K562 (cell line): ENCODE data around the gene TMEM131L.
"Not testable (repeated sequence)": the region's sequence is repeated elsewhere in the genome, so short reads cannot be mapped to it uniquely, and the experiment has no call there.

Source experiments
- CBX1 ChIP-seq: sonication (generic); IDR thresholded peaks from 2 replicates; pipeline ENCODE4 v1.6.1; 2016; ENCODE audit warnings: antibody characterized with exemption, low read depth, mild to moderate bottlenecking
- EZH2 ChIP-seq: IDR thresholded peaks from 2 replicates; pipeline ENCODE4 v1.6.1; 2012; ENCODE audit warnings: low read depth, mild to moderate bottlenecking, inconsistent platforms, low read length, borderline replicate concordance
- JUND ChIP-seq, 2 experiments: IDR thresholded peaks; 2 replicates in 1 of 2; 3 replicates in 1 of 2; pipeline ENCODE4 v1.6.1; 2011; ENCODE audit warnings: borderline replicate concordance in 2 of 2, low read depth in 2 of 2, low read length in 2 of 2, improper control_type of control experiment in 1 of 2, missing biosample characterization in 1 of 2, missing genetic modification characterization in 1 of 2, missing genetic modification reagents in 1 of 2
- KLF13 ChIP-seq: fragments of 450-650 bp; IDR thresholded peaks from 2 replicates; pipeline ENCODE4 v1.6.1; 2016; ENCODE audit warnings: missing genetic modification characterization, low read depth, mild to moderate bottlenecking, missing compliant biosample characterization, moderate library complexity, borderline replicate concordance
- NFE2 ChIP-seq: IDR thresholded peaks from 2 replicates; pipeline ENCODE4 v1.6.1; 2014; ENCODE audit warnings: antibody characterized with exemption, low read depth
- POLR2A ChIP-seq: fragments of 450-650 bp; conservative IDR thresholded peaks from 2 replicates; pipeline ENCODE4 v1.6.1; 2016
- RCOR1 ChIP-seq, 2 experiments: IDR thresholded peaks; 2 replicates each; pipeline ENCODE4 v1.6.1; 2012; ENCODE audit warnings: low read depth in 2 of 2, low read length in 2 of 2, borderline replicate concordance in 1 of 2, improper control_type of control experiment in 1 of 2
- RFX5 ChIP-seq: IDR thresholded peaks from 2 replicates; pipeline ENCODE4 v1.6.1; 2011; ENCODE audit warnings: low read depth, mild to moderate bottlenecking, improper control_type of control experiment, low read length
- TRIM28 ChIP-seq: fragments of 450-650 bp; IDR thresholded peaks from 2 replicates; pipeline ENCODE4 v1.6.1; 2017
- ZNF224 ChIP-seq: sonication (generic); formaldehyde crosslinking; IDR thresholded peaks from 2 replicates; pipeline ENCODE4 v1.8.0; 2022; ENCODE audit warnings: mild to moderate bottlenecking, missing genetic modification reagents
- TF ChIP-seq, protein P1 (sequence below), 2 experiments: IDR thresholded peaks; 2 replicates each; pipeline ENCODE4 v1.6.1; 2011; ENCODE audit warnings: borderline replicate concordance in 1 of 2, control low read depth in 1 of 2, low read depth in 1 of 2, low read length in 1 of 2, mild to moderate bottlenecking in 1 of 2, mixed read lengths in 1 of 2, moderate library complexity in 1 of 2; ENCODE audit not compliant: insufficient read depth in 1 of 2, insufficient read length in 1 of 2, poor library complexity in 1 of 2, severe bottlenecking in 1 of 2; ENCODE audit errors: extremely low read depth in 1 of 2
- TF ChIP-seq, protein P2 (sequence below), 3 experiments: IDR thresholded peaks in 2 of 3; conservative IDR thresholded peaks in 1 of 3; 2 replicates each; pipeline ENCODE4 v1.5.1; 2011 to 2012; ENCODE audit warnings: low read length in 3 of 3, mild to moderate bottlenecking in 3 of 3, control low read depth in 2 of 3, improper control_type of control experiment in 1 of 3, inconsistent platforms in 1 of 3, low read depth in 1 of 3, mixed read lengths in 1 of 3, moderate library complexity in 1 of 3; ENCODE audit not compliant: insufficient read depth in 2 of 3
- TF ChIP-seq, protein P3 (sequence below): fragments of 450-650 bp; IDR thresholded peaks from 2 replicates; pipeline ENCODE4 v1.6.1; 2016; ENCODE audit warnings: mild to moderate bottlenecking, moderate library complexity
- TF ChIP-seq, protein P4 (sequence below): sonication (generic); formaldehyde crosslinking; IDR thresholded peaks from 2 replicates; pipeline ENCODE4 v1.8.0; 2023; ENCODE audit warnings: mild to moderate bottlenecking, missing genetic modification reagents

DNA sequence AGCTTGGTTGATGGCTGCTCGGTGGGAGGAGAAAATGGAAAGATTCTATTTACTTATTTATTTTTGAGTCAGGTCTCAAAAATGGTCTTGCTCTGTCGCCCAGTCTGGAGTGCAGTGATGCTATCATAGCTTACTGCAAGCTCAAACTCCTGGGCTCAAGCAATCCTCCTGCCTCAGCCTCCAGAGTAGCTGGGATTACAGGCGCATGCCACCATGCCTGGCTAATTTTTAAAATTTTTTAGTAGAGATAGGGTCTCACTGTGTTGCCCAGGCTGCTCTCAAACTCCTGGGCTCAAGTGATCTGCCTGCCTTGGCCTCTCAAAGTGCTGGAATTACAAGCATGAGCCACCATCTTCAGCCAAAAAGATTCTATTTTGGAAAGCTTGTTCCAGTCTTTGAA, 82.7 kb downstream of the TMEM131L start:
- TF ChIP-seq POLR2A; JUND (IDR thresholded peaks at IDR 0.05; ENCODE audit: borderline replicate concordance, low read depth, low read length); JUND (tag; IDR thresholded peaks at IDR 0.05; ENCODE audit: borderline replicate concordance, low read depth, low read length); NFE2; KLF13 (tag); RFX5; EZH2; RCOR1 (IDR thresholded peaks at IDR 0.05; ENCODE audit: borderline replicate concordance in 1 of 2, low read depth in 2 of 2, low read length in 2 of 2); ZNF224 (CRISPR knock-in tag); TRIM28; CBX1: not testable (repeated sequence)
- TF ChIP-seq, protein P1, sequence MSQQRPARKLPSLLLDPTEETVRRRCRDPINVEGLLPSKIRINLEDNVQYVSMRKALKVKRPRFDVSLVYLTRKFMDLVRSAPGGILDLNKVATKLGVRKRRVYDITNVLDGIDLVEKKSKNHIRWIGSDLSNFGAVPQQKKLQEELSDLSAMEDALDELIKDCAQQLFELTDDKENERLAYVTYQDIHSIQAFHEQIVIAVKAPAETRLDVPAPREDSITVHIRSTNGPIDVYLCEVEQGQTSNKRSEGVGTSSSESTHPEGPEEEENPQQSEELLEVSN (IDR thresholded peaks at IDR 0.05; ENCODE audit: borderline replicate concordance in 1 of 2, extremely low read depth in 1 of 2, insufficient read depth in 1 of 2, insufficient read length in 1 of 2, low read depth in 1 of 2, low read length in 1 of 2, poor library complexity in 1 of 2, severe bottlenecking in 1 of 2): not testable (repeated sequence)
- TF ChIP-seq, protein P2, sequence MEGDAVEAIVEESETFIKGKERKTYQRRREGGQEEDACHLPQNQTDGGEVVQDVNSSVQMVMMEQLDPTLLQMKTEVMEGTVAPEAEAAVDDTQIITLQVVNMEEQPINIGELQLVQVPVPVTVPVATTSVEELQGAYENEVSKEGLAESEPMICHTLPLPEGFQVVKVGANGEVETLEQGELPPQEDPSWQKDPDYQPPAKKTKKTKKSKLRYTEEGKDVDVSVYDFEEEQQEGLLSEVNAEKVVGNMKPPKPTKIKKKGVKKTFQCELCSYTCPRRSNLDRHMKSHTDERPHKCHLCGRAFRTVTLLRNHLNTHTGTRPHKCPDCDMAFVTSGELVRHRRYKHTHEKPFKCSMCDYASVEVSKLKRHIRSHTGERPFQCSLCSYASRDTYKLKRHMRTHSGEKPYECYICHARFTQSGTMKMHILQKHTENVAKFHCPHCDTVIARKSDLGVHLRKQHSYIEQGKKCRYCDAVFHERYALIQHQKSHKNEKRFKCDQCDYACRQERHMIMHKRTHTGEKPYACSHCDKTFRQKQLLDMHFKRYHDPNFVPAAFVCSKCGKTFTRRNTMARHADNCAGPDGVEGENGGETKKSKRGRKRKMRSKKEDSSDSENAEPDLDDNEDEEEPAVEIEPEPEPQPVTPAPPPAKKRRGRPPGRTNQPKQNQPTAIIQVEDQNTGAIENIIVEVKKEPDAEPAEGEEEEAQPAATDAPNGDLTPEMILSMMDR (IDR thresholded peaks at IDR 0.05 in 2 of 3, conservative IDR thresholded peaks at IDR 0.05 in 1 of 3; ENCODE audit: insufficient read depth in 2 of 3, low read depth in 1 of 3, low read length in 3 of 3): not testable (repeated sequence)
- TF ChIP-seq, protein P3, sequence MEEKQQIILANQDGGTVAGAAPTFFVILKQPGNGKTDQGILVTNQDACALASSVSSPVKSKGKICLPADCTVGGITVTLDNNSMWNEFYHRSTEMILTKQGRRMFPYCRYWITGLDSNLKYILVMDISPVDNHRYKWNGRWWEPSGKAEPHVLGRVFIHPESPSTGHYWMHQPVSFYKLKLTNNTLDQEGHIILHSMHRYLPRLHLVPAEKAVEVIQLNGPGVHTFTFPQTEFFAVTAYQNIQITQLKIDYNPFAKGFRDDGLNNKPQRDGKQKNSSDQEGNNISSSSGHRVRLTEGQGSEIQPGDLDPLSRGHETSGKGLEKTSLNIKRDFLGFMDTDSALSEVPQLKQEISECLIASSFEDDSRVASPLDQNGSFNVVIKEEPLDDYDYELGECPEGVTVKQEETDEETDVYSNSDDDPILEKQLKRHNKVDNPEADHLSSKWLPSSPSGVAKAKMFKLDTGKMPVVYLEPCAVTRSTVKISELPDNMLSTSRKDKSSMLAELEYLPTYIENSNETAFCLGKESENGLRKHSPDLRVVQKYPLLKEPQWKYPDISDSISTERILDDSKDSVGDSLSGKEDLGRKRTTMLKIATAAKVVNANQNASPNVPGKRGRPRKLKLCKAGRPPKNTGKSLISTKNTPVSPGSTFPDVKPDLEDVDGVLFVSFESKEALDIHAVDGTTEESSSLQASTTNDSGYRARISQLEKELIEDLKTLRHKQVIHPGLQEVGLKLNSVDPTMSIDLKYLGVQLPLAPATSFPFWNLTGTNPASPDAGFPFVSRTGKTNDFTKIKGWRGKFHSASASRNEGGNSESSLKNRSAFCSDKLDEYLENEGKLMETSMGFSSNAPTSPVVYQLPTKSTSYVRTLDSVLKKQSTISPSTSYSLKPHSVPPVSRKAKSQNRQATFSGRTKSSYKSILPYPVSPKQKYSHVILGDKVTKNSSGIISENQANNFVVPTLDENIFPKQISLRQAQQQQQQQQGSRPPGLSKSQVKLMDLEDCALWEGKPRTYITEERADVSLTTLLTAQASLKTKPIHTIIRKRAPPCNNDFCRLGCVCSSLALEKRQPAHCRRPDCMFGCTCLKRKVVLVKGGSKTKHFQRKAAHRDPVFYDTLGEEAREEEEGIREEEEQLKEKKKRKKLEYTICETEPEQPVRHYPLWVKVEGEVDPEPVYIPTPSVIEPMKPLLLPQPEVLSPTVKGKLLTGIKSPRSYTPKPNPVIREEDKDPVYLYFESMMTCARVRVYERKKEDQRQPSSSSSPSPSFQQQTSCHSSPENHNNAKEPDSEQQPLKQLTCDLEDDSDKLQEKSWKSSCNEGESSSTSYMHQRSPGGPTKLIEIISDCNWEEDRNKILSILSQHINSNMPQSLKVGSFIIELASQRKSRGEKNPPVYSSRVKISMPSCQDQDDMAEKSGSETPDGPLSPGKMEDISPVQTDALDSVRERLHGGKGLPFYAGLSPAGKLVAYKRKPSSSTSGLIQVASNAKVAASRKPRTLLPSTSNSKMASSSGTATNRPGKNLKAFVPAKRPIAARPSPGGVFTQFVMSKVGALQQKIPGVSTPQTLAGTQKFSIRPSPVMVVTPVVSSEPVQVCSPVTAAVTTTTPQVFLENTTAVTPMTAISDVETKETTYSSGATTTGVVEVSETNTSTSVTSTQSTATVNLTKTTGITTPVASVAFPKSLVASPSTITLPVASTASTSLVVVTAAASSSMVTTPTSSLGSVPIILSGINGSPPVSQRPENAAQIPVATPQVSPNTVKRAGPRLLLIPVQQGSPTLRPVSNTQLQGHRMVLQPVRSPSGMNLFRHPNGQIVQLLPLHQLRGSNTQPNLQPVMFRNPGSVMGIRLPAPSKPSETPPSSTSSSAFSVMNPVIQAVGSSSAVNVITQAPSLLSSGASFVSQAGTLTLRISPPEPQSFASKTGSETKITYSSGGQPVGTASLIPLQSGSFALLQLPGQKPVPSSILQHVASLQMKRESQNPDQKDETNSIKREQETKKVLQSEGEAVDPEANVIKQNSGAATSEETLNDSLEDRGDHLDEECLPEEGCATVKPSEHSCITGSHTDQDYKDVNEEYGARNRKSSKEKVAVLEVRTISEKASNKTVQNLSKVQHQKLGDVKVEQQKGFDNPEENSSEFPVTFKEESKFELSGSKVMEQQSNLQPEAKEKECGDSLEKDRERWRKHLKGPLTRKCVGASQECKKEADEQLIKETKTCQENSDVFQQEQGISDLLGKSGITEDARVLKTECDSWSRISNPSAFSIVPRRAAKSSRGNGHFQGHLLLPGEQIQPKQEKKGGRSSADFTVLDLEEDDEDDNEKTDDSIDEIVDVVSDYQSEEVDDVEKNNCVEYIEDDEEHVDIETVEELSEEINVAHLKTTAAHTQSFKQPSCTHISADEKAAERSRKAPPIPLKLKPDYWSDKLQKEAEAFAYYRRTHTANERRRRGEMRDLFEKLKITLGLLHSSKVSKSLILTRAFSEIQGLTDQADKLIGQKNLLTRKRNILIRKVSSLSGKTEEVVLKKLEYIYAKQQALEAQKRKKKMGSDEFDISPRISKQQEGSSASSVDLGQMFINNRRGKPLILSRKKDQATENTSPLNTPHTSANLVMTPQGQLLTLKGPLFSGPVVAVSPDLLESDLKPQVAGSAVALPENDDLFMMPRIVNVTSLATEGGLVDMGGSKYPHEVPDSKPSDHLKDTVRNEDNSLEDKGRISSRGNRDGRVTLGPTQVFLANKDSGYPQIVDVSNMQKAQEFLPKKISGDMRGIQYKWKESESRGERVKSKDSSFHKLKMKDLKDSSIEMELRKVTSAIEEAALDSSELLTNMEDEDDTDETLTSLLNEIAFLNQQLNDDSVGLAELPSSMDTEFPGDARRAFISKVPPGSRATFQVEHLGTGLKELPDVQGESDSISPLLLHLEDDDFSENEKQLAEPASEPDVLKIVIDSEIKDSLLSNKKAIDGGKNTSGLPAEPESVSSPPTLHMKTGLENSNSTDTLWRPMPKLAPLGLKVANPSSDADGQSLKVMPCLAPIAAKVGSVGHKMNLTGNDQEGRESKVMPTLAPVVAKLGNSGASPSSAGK: not testable (repeated sequence)
- TF ChIP-seq, protein P4, sequence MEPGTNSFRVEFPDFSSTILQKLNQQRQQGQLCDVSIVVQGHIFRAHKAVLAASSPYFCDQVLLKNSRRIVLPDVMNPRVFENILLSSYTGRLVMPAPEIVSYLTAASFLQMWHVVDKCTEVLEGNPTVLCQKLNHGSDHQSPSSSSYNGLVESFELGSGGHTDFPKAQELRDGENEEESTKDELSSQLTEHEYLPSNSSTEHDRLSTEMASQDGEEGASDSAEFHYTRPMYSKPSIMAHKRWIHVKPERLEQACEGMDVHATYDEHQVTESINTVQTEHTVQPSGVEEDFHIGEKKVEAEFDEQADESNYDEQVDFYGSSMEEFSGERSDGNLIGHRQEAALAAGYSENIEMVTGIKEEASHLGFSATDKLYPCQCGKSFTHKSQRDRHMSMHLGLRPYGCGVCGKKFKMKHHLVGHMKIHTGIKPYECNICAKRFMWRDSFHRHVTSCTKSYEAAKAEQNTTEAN (CRISPR knock-in tag): not testable (repeated sequence)
